Stomach (tissue), 4 donors: ENCODE measurements around the gene PRDM12.

ENCODE experiments used
- CTCF ChIP-seq, 7 experiments: fragments of 450-650 bp in 4 of 7; fragments of 200-600 bp in 3 of 7; sonication (generic) in 3 of 7; IDR thresholded peaks; one replicate each; pipeline ENCODE4 v1.5.1; 2016 to 2019; ENCODE audit warnings: antibody characterized with exemption in 7 of 7, control low read depth in 2 of 7, mild to moderate bottlenecking in 1 of 7
- EP300 ChIP-seq: sonication (generic); formaldehyde crosslinking; IDR thresholded peaks from one replicate; pipeline ENCODE4 v1.6.1; 2017; ENCODE audit warnings: antibody characterized with exemption
- POLR2A ChIP-seq, 4 donors: fragments of 450-650 bp; IDR thresholded peaks; one replicate each; pipeline ENCODE4 v1.6.1; 2016; ENCODE audit warnings: antibody characterized with exemption in 4 of 4, control low read depth in 2 of 4, mild to moderate bottlenecking in 1 of 4, moderate library complexity in 1 of 4
- POLR2AphosphoS5 ChIP-seq, 3 donors: sonication (generic); formaldehyde crosslinking; IDR thresholded peaks; one replicate each; pipeline ENCODE4 v1.6.1; 2016; ENCODE audit warnings: antibody characterized with exemption in 3 of 3

GRCh38 chr9:130627051-130627450 is 37.3 kb upstream of the PRDM12 start:
- TF ChIP-seq EP300 (no peak), POLR2A (IDR thresholded peaks at IDR 0.05) (no peak), CTCF (IDR thresholded peaks at IDR 0.05) (no peak), POLR2AphosphoS5 (IDR thresholded peaks at IDR 0.05) (no peak)
